Hepatocyte (in vitro differentiated cells): ENCODE data around the gene FOXA2.

Source experiments
- EZH2 ChIP-seq: fragments of 200-600 bp; sonication (generic); IDR thresholded peaks from 2 replicates; pipeline ENCODE4 v1.6.1; 2016; ENCODE audit warnings: antibody characterized with exemption, mild to moderate bottlenecking, borderline replicate concordance
- TF ChIP-seq, protein P1 (sequence below): fragments of 200-600 bp; sonication (generic); IDR thresholded peaks from 2 replicates; pipeline ENCODE4 v1.5.1; 2016; ENCODE audit warnings: antibody characterized with exemption, mild to moderate bottlenecking; ENCODE audit not compliant: poor library complexity

DNA sequence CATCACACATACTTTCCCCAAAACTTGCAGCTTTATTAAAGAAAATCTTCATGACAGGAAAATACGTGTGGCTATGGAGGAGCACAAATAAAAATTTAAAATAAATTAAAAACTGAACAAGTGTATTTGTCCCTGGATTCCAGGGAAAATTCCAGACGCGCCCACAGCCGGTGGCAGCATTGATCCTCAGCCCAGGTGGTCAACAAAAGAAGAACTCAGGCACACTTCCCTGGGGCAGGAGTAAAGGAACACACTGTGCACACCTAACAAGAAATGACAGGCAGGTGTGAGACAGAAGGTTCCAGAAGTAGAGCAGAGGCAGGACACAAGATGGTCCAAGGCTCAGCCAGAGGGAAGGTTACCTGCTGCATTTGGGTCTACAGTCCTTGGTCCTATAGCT lies 36.3 kb downstream of the FOXA2 start:
- TF ChIP-seq, protein P1, sequence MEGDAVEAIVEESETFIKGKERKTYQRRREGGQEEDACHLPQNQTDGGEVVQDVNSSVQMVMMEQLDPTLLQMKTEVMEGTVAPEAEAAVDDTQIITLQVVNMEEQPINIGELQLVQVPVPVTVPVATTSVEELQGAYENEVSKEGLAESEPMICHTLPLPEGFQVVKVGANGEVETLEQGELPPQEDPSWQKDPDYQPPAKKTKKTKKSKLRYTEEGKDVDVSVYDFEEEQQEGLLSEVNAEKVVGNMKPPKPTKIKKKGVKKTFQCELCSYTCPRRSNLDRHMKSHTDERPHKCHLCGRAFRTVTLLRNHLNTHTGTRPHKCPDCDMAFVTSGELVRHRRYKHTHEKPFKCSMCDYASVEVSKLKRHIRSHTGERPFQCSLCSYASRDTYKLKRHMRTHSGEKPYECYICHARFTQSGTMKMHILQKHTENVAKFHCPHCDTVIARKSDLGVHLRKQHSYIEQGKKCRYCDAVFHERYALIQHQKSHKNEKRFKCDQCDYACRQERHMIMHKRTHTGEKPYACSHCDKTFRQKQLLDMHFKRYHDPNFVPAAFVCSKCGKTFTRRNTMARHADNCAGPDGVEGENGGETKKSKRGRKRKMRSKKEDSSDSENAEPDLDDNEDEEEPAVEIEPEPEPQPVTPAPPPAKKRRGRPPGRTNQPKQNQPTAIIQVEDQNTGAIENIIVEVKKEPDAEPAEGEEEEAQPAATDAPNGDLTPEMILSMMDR = no peak
- TF ChIP-seq EZH2 = no peak
